Pancreas (tissue), 10 donors: ENCODE data around the gene PKD1L1. TPM values are rescaled to one million over a fixed set of nuclear protein-coding genes. Genes with fewer than 3 reads are reported as not detected.

Source experiments
- ATAC-seq, 4 donors: fragments of 200-7000 bp; cut with Tn5 transposase; one replicate each; pipeline versions ENCODE4 v1.8.0 to v1.9.1; 2020; ENCODE audit warnings: mild to moderate bottlenecking in 4 of 4, moderate library complexity in 4 of 4
- DNase-seq, 6 donors: peaks; one replicate each; pipeline ENCODE4 v3.0.0-alpha.2; 2020
- FAIRE-seq: peaks from 2 replicates; lab custom pipeline; 2012; peaks lifted over from hg19 to GRCh38; lab: Jason Lieb, UNC
- H3K27ac ChIP-seq, 4 donors: fragments of 200-600 bp; sonication (generic); 1 replicate in 3 of 4; 2 replicates in 1 of 4; pipeline versions ENCODE4 v1.5.0 to v1.8.0; 2020
- H3K27me3 ChIP-seq, 4 donors: fragments of 200-600 bp; one replicate each; pipeline ENCODE4 v1.8.0; 2021
- H3K36me3 ChIP-seq, 3 donors: fragments of 200-600 bp; sonication (generic) in 1 of 3; one replicate each; pipeline versions ENCODE4 v1.5.0 to v1.8.0; 2020 to 2021
- H3K4me1 ChIP-seq, 3 donors: fragments of 200-600 bp; one replicate each; pipeline ENCODE4 v1.8.0; 2021
- H3K4me3 ChIP-seq, 4 donors: fragments of 200-600 bp; sonication (generic) in 2 of 4; one replicate each; pipeline versions ENCODE4 v1.5.0 to v1.8.0; 2020 to 2021
- H3K9me3 ChIP-seq, 4 donors: fragments of 200-600 bp; one replicate each; pipeline ENCODE4 v1.8.0; 2021
- WGBS, 2 donors: extraction: QIAGEN DNeasy Blood & Tissue Kit; methylation state at CpG; one replicate each; pipeline ENCODE4 v1.1.7; 2013; 5-methylcytosine and 5-hydroxymethylcytosine counted together
- intact Hi-C, 3 donors: fragments of 100-400 bp; cut with DNase I; formaldehyde crosslinking; loops; one replicate each; pipeline versions ENCODE4 v1.11.1 to v1.14.2; 2022
- polyA plus RNA-seq, 2 donors: library from polyadenylated mRNA; stranded (reverse); fragments of 200-250 nt; gene quantifications; one replicate each; pipeline ENCODE4 v1.2.3, GENCODE V29; 2013
- total RNA-seq, 6 donors: library from RNA; stranded (reverse); fragmentation: NEBNext Ultra II Directional in 4 of 6; extraction: Animal tissue kit (Norgen Biotek cat#: 25700) in 4 of 6; gene quantifications; one replicate each; pipeline versions ENCODE4 v1.2.1 to v1.2.4, GENCODE V29; 2021 to 2023
- TF ChIP-seq, protein P1 (sequence below), 4 donors: fragments of 200-600 bp; sonication (generic) in 3 of 4; IDR thresholded peaks; one replicate each; pipeline versions ENCODE4 v1.5.0 to v1.8.0; 2021; ENCODE audit warnings: antibody characterized with exemption in 4 of 4
- donor health status: healthy with polysubstance abuse.
- donor health status: DM: no; HTN: no; CAD: no; lungs with moderate emphysema.
- donor health status: DM: no; HTN: no; CAD: no.
- donor health status: control.
- donor health status: control.
- donor health status: Bipolar disorder and iron deficiency.
- donor health status: DM: yes; HTN: yes; CAD: no.
- donor health status: DM: no; HTN: no; CAD: no.
- donor health status: DM: no; HTN: no; CAD: no.
- donor health status: DM: yes; HTN: yes; CAD: no.

PKD1L1 gene
- total and polyA plus RNA-seq, 8 donors: 0.03 to 0.54 (median 0.13) TPM

DNA sequence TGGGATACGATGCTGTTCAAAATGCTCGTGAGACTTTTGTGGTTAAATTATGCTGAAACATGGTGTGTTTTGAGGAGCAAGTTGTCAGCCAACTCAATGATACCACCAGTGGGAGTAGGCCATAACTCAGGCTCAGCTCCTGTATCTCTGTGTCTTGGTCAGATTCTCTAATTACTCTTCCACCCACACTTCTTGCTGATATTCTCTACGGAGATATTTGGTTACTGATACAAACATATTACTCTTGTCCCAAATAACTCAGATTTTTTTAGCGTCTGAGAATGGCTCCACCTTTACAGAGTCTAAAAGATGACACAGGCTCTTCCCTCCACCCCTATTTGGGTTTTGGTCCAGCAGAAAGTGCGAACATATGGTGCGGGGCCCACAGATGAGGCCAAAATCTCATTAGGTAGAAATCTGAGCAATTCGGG lies 168.9 kb downstream of the PKD1L1 start:
- no peak overlapping the region for H3K27ac ChIP-seq
- intact Hi-C loops: no loop called here
- ATAC-seq (no peak), DNase-seq (no peak), FAIRE-seq (no peak)
- H3K4me3 ChIP-seq: no peak overlapping the region
- WGBS, 2 donors: 80 to 86% methylated on average over 7 of the region's 7 CpGs
- no peaks in the 10 kb centered on the region for H3K27me3 ChIP-seq
- H3K9me3 ChIP-seq: no peaks in the 10 kb centered on the region
- no peaks in the 10 kb centered on the region for H3K36me3 ChIP-seq
- peaks cover 0 to 11% (median 4%) of the 10 kb centered on the region in 3 donors for H3K4me1 ChIP-seq
- TF ChIP-seq, protein P1, sequence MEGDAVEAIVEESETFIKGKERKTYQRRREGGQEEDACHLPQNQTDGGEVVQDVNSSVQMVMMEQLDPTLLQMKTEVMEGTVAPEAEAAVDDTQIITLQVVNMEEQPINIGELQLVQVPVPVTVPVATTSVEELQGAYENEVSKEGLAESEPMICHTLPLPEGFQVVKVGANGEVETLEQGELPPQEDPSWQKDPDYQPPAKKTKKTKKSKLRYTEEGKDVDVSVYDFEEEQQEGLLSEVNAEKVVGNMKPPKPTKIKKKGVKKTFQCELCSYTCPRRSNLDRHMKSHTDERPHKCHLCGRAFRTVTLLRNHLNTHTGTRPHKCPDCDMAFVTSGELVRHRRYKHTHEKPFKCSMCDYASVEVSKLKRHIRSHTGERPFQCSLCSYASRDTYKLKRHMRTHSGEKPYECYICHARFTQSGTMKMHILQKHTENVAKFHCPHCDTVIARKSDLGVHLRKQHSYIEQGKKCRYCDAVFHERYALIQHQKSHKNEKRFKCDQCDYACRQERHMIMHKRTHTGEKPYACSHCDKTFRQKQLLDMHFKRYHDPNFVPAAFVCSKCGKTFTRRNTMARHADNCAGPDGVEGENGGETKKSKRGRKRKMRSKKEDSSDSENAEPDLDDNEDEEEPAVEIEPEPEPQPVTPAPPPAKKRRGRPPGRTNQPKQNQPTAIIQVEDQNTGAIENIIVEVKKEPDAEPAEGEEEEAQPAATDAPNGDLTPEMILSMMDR (IDR thresholded peaks at IDR 0.05): no peak

DNA sequence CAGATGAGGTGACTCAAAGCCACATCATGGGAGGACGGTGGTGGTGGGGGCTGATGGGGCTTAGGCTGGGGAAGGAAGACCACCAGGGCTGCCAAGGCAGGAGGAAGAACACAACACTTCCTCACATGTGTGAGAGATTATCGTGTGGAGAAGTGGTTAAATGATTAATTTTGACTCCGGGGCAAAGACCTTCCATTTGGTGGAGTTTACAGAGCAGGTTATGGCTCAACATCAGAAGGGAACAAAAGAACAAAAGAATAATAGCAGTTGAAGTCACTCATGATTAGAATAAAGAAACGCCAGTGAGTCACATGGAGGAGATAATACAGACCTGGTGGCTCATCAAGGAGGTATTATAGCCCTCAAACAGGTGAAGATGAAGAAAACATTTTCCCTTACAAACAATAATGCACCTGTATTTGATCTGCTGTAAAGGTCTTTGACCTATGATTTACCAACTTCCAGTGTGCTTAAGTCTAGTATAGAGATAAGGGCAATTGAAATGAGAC lies 170.1 kb downstream of the PKD1L1 start:
- TF ChIP-seq, protein P1 (IDR thresholded peaks at IDR 0.05): no peak
- H3K27ac ChIP-seq: no peak overlapping the region
- no peaks in the 10 kb centered on the region for H3K9me3 ChIP-seq
- no peak for FAIRE-seq
- H3K4me3 ChIP-seq: no peak overlapping the region
- H3K27me3 ChIP-seq: no peaks in the 10 kb centered on the region
- intact Hi-C loops: no loop called here
- DNase-seq: no peak
- ATAC-seq: no peak
- H3K36me3 ChIP-seq: no peaks in the 10 kb centered on the region
- H3K4me1 ChIP-seq: peaks cover 0 to 2% (median 1%) of the 10 kb centered on the region in 3 donors
- 55 to 64% methylated on average over 4 of the region's 4 CpGs for WGBS, 2 donors

GRCh38 chr7:47777531-47778152 lies 170.6 kb downstream of the PKD1L1 start:
- no peak for FAIRE-seq
- TF ChIP-seq, protein P1 (IDR thresholded peaks at IDR 0.05): no peak
- WGBS, 2 donors: 94 to 100% methylated on average over 1 of the region's 1 CpG
- H3K9me3 ChIP-seq: no peaks in the 10 kb centered on the region
- no peaks in the 10 kb centered on the region for H3K4me1 ChIP-seq
- DNase-seq: no peak
- no peaks in the 10 kb centered on the region for H3K27me3 ChIP-seq
- H3K4me3 ChIP-seq: no peak overlapping the region
- H3K36me3 ChIP-seq: no peaks in the 10 kb centered on the region
- no peak overlapping the region for H3K27ac ChIP-seq
- ATAC-seq: no peak
- intact Hi-C loops: no loop called here

GRCh38 chr7:47776335-47776734 lies 171.9 kb downstream of the PKD1L1 start:
- WGBS, 2 donors: 95% methylated on average over 1 of the region's 1 CpG
- TF ChIP-seq, protein P1 (IDR thresholded peaks at IDR 0.05): no peak
- Histone ChIP-seq H3K27ac (no peak overlapping the region), H3K9me3 (no peaks in the 10 kb centered on the region), H3K27me3 (no peaks in the 10 kb centered on the region), H3K36me3 (no peaks in the 10 kb centered on the region), H3K4me3 (no peak overlapping the region), H3K4me1 (no peaks in the 10 kb centered on the region)
- ATAC-seq (no peak), DNase-seq (no peak), FAIRE-seq (no peak)
- intact Hi-C loops: no loop called here

DNA sequence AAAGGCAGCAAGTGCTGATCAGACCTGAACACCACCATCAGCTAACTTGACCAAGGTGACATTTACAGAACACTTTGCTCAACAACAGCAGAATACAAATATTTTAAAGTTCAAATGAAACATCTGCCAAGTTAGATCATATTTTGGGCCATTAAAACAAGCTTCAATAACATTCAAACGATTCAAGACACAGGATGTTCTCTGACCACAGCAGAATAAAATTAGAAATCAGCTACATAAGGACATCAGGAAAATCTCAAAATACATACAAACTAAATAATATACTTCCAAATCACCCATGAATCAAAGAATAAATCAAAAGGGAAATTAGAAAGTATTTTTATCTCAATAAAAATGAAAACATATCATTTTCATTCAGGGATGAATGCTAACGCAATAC lies 173.0 kb downstream of the PKD1L1 start:
- TF ChIP-seq, protein P1 (IDR thresholded peaks at IDR 0.05): no peak
- Histone ChIP-seq H3K4me1 (no peaks in the 10 kb centered on the region), H3K4me3 (no peak overlapping the region), H3K36me3 (no peaks in the 10 kb centered on the region), H3K27ac (no peak overlapping the region), H3K9me3 (no peaks in the 10 kb centered on the region), H3K27me3 (no peaks in the 10 kb centered on the region)
- WGBS, 2 donors: 65 to 77% methylated on average over 2 of the region's 2 CpGs
- DNase-seq: no peak
- no peak for FAIRE-seq
- ATAC-seq: no peak
- intact Hi-C loops: no loop called here
